Endodermal cell (in vitro differentiated cells): ENCODE data around the gene XKR7. TPM values are rescaled to one million over a fixed set of nuclear protein-coding genes. Genes with fewer than 3 reads are reported as not detected.

Experiments used
- DNase-seq: peaks from one replicate; pipeline ENCODE4 v3.0.0-alpha.2; 2017
- H3K27ac ChIP-seq: 2 replicates; pipeline ENCODE4 v1.5.1; 2013; ENCODE audit warnings: mild to moderate bottlenecking, low read depth, low read length, moderate library complexity
- H3K27me3 ChIP-seq: 2 replicates; pipeline ENCODE4 v1.6.1; 2013; ENCODE audit warnings: mild to moderate bottlenecking, low read length, moderate library complexity; ENCODE audit not compliant: insufficient read depth, control insufficient read depth, poor library complexity, severe bottlenecking
- H3K36me3 ChIP-seq: 2 replicates; pipeline ENCODE4 v1.7.0; 2013; ENCODE audit warnings: mild to moderate bottlenecking, low read length, moderate library complexity; ENCODE audit not compliant: control insufficient read depth, insufficient read depth
- H3K4me1 ChIP-seq: one replicate; pipeline ENCODE4 v1.7.0; 2013; ENCODE audit warnings: low read length; ENCODE audit not compliant: control insufficient read depth, insufficient read depth
- H3K4me3 ChIP-seq: 2 replicates; pipeline ENCODE4 v1.5.1; 2013; ENCODE audit warnings: mild to moderate bottlenecking, low read length, moderate library complexity
- H3K9ac ChIP-seq: 2 replicates; pipeline ENCODE4 v1.6.1; 2013; ENCODE audit warnings: mild to moderate bottlenecking, low read length, moderate library complexity; ENCODE audit not compliant: poor library complexity, severe bottlenecking; ENCODE audit errors: extremely low read depth
- H3K9me3 ChIP-seq: 2 replicates; pipeline ENCODE4 v1.6.1; 2013; ENCODE audit warnings: mild to moderate bottlenecking, low read length, moderate library complexity; ENCODE audit not compliant: control insufficient read depth
- H3K27ac Mint-ChIP-seq: 2 replicates; pipeline ENCODE4 v1.8.0; 2020; ENCODE audit warnings: mixed read lengths
- H3K27me3 Mint-ChIP-seq: 2 replicates; pipeline ENCODE4 v1.8.0; 2021; ENCODE audit warnings: mild to moderate bottlenecking, mixed read lengths; ENCODE audit not compliant: insufficient read depth
- H3K36me3 Mint-ChIP-seq: 2 replicates; pipeline ENCODE4 v1.8.0; 2020; ENCODE audit warnings: low read depth, mixed read lengths
- H3K4me1 Mint-ChIP-seq: 2 replicates; pipeline ENCODE4 v1.8.0; 2020; ENCODE audit warnings: mixed read lengths
- H3K4me3 Mint-ChIP-seq: 2 replicates; pipeline ENCODE4 v1.8.0; 2020; ENCODE audit warnings: mild to moderate bottlenecking, moderate library complexity, mixed read lengths
- H3K9me3 Mint-ChIP-seq: 2 replicates; pipeline ENCODE4 v1.8.0; 2020; ENCODE audit warnings: mild to moderate bottlenecking, mixed read lengths
- CTCF ChIP-seq: fragments of 200-600 bp; sonication (generic); conservative IDR thresholded peaks from 2 replicates; pipeline ENCODE4 v1.5.0; 2021; ENCODE audit warnings: antibody characterized with exemption, mild to moderate bottlenecking
- WGBS, 2 experiments: methylation state at CpG; one replicate each; pipeline versions ENCODE4 v1.1.5 to v1.1.7; 2013; ENCODE audit warnings: missing lambda C conversion rate in 2 of 2, mixed read lengths in 1 of 2; ENCODE audit not compliant: insufficient coverage in 1 of 2, insufficient read length in 1 of 2; 5-methylcytosine and 5-hydroxymethylcytosine counted together
- total RNA-seq, 2 donors: library from RNA; stranded (reverse); fragmentation: NEBNext Ultra II Directional in 1 of 2; extraction: Animal tissue kit (Norgen Biotek cat#: 25700) in 1 of 2; gene quantifications; 2 replicates in 1 of 2; 3 replicates in 1 of 2; pipeline ENCODE4 v1.2.1, GENCODE V29; 2021

The XKR7 gene
- total RNA-seq, 2 donors from 2014 or later = 2.7 to 3.1 TPM

- WGBS, 2 experiments = 92 to 97% methylated on average over 4 to 5 of the region's 5 CpGs
- no peaks in the 10 kb centered on the region for H3K9me3 Mint-ChIP-seq
- no peak overlapping the region for H3K9ac ChIP-seq
- H3K4me1 ChIP-seq = no peaks in the 10 kb centered on the region
- H3K27ac ChIP-seq = no peak overlapping the region
- no peak overlapping the region for H3K27ac Mint-ChIP-seq
- H3K4me3 ChIP-seq = no peak overlapping the region
- H3K27me3 ChIP-seq = peaks cover 16% of the 10 kb centered on the region
- H3K36me3 ChIP-seq = no peaks in the 10 kb centered on the region
- no peak for TF ChIP-seq CTCF
- H3K36me3 Mint-ChIP-seq = no peaks in the 10 kb centered on the region
- H3K27me3 Mint-ChIP-seq = peaks cover 32% of the 10 kb centered on the region
- H3K4me1 Mint-ChIP-seq = no peaks in the 10 kb centered on the region
- no peak for DNase-seq
- H3K9me3 ChIP-seq = no peaks in the 10 kb centered on the region
- H3K4me3 Mint-ChIP-seq = no peak overlapping the region
Observed at GRCh38 chr20:31988430-31989015, 20.6 kb downstream of the XKR7 start.

- no peak overlapping the region for H3K4me3 ChIP-seq
- Mint-ChIP-seq H3K36me3 (no peaks in the 10 kb centered on the region), H3K4me1 (no peaks in the 10 kb centered on the region), H3K27me3 (peaks cover 38% of the 10 kb centered on the region), H3K4me3 (no peak overlapping the region), H3K9me3 (no peaks in the 10 kb centered on the region), H3K27ac (no peak overlapping the region)
- 89 to 93% methylated on average over 8 of the region's 8 CpGs for WGBS, 2 experiments
- no peak overlapping the region for H3K9ac ChIP-seq
- H3K4me1 ChIP-seq = no peaks in the 10 kb centered on the region
- H3K27ac ChIP-seq = no peak overlapping the region
- H3K36me3 ChIP-seq = no peaks in the 10 kb centered on the region
- DNase-seq = no peak
- no peak for TF ChIP-seq CTCF
- peaks cover 23% of the 10 kb centered on the region for H3K27me3 ChIP-seq
- H3K9me3 ChIP-seq = no peaks in the 10 kb centered on the region
Observed at GRCh38 chr20:31989030-31989645, 21.2 kb downstream of the XKR7 start.

GRCh38 chr20:31990641-31991338 is 22.8 kb downstream of the XKR7 start:
- peaks cover 38% of the 10 kb centered on the region for H3K27me3 ChIP-seq
- Mint-ChIP-seq H3K27me3 (peaks cover 48% of the 10 kb centered on the region), H3K4me3 (no peak overlapping the region), H3K4me1 (no peaks in the 10 kb centered on the region), H3K36me3 (no peaks in the 10 kb centered on the region), H3K9me3 (no peaks in the 10 kb centered on the region), H3K27ac (no peak overlapping the region)
- no peak overlapping the region for H3K9ac ChIP-seq
- 88 to 91% methylated on average over 3 of the region's 6 CpGs for WGBS, 2 experiments
- no peak overlapping the region for H3K4me3 ChIP-seq
- TF ChIP-seq CTCF = no peak
- H3K27ac ChIP-seq = no peak overlapping the region
- DNase-seq = no peak
- no peaks in the 10 kb centered on the region for H3K36me3 ChIP-seq
- peaks cover 2% of the 10 kb centered on the region for H3K4me1 ChIP-seq
- H3K9me3 ChIP-seq = no peaks in the 10 kb centered on the region
